Body of pancreas (tissue), 4 donors: ENCODE data around the gene ZSCAN18. TPM values are rescaled to one million over a fixed set of nuclear protein-coding genes. Genes with fewer than 3 reads are reported as not detected.
A peak's percentile ranks its signal among the peaks of the same experiment; 100 is the strongest.

ENCODE experiments used
- ATAC-seq: fragments of 150-250 bp; one replicate; pipeline ENCODE4 v1.9.1; 2016
- DNase-seq, 4 donors: peaks; one replicate each; pipeline ENCODE4 v3.0.0-alpha.2; 2019
- H3K27ac ChIP-seq, 4 donors: fragments of 200-600 bp; sonication (generic); 1 replicate in 3 of 4; 2 replicates in 1 of 4; pipeline versions ENCODE4 v1.5.1 to v1.6.1; 2016 to 2019; ENCODE audit warnings: mild to moderate bottlenecking in 1 of 4, mixed read lengths in 1 of 4, moderate library complexity in 1 of 4
- H3K27me3 ChIP-seq, 2 donors: fragments of 200-600 bp; sonication (generic); one replicate each; pipeline ENCODE4 v1.6.0; 2016; ENCODE audit warnings: mild to moderate bottlenecking in 1 of 2
- H3K36me3 ChIP-seq, 2 donors: fragments of 200-600 bp; sonication (generic); replicated peaks in 1 of 2; 2 replicates each; pipeline ENCODE4 v1.5.1; 2016; ENCODE audit warnings: low read depth in 2 of 2; ENCODE audit not compliant: insufficient read depth in 1 of 2
- H3K4me1 ChIP-seq: fragments of 200-600 bp; sonication (generic); one replicate; pipeline ENCODE4 v1.6.0; 2016
- H3K4me3 ChIP-seq, 2 donors: fragments of 200-600 bp; sonication (generic); 1 replicate in 1 of 2; 2 replicates in 1 of 2; pipeline ENCODE4 v1.5.1; 2016 to 2019
- H3K9me3 ChIP-seq, 3 donors: fragments of 200-600 bp; sonication (generic); 1 replicate in 2 of 3; 2 replicates in 1 of 3; pipeline ENCODE4 v1.5.1; 2016
- CTCF ChIP-seq, 7 experiments: fragments of 450-650 bp in 4 of 7; fragments of 200-600 bp in 3 of 7; sonication (generic) in 3 of 7; IDR thresholded peaks; one replicate each; pipeline ENCODE4 v1.5.1; 2016 to 2019; ENCODE audit warnings: antibody characterized with exemption in 7 of 7
- POLR2A ChIP-seq, 3 donors: fragments of 450-650 bp; IDR thresholded peaks; one replicate each; pipeline ENCODE4 v1.6.1; 2016; ENCODE audit warnings: antibody characterized with exemption in 3 of 3, mild to moderate bottlenecking in 2 of 3
- WGBS, 2 donors: methylation state at CpG; one replicate each; pipeline ENCODE4 v1.1.5; 2017; 5-methylcytosine and 5-hydroxymethylcytosine counted together
- intact Hi-C: fragments of 100-400 bp; cut with DNase I; formaldehyde crosslinking; loops from one replicate; pipeline ENCODE4 v1.15.1; 2023
- total RNA-seq, 2 donors: library from RNA; depleted of rRNA; stranded (reverse); fragments of >200 nt; gene quantifications; one replicate each; pipeline ENCODE4 v1.1.0, GENCODE V29; 2016

Gene ZSCAN18
- total RNA-seq, 2 donors from 2014 or later = 37.4 to 43.2 TPM

- Histone ChIP-seq H3K4me3 (peak within 1 kb of the TSS in 1 of 2 donors; percentile 43), H3K27ac (peak within 1 kb of the TSS; percentile 55 to 90 (median 85)), H3K4me1 (peaks cover 7% of the 10 kb centered on the region), H3K9me3 (peaks cover 0 to 25% (median 0%) of the 10 kb centered on the region in 3 donors), H3K36me3 (peaks cover 0 to 2% of the 10 kb centered on the region in 2 donors), H3K27me3 (no peaks in the 10 kb centered on the region)
- intact Hi-C loops = no loop called here
- ATAC-seq (peak; percentile 95), DNase-seq (peak; percentile 77 to 86 (median 83))
- TF ChIP-seq CTCF (IDR thresholded peaks at IDR 0.05) = no peak
- TF ChIP-seq POLR2A (IDR thresholded peaks at IDR 0.05) = peak in 2 of 3 donors; percentile 72 to 75
- WGBS, 2 donors = 1% methylated on average over 15 to 48 of the region's 62 CpGs
Measured at GRCh38 chr19:58059003-58059670, 38.9 kb downstream of the ZSCAN18 start, which contains the start of gene ZNF135. TSS of gene ZNF135 (plus strand) at chr19:58059282. CDS start at chr19:58060003, 721 bp downstream.

GRCh38 chr19:58058467-58058866 is 39.6 kb downstream of the ZSCAN18 start:
- Histone ChIP-seq H3K36me3 (no peaks in the 10 kb centered on the region), H3K4me1 (peaks cover 7% of the 10 kb centered on the region), H3K27me3 (no peaks in the 10 kb centered on the region), H3K27ac (peak overlapping the region; percentile 55 to 90 (median 85)), H3K4me3 (no peak overlapping the region), H3K9me3 (peaks cover 0 to 25% (median 0%) of the 10 kb centered on the region in 3 donors)
- WGBS, 2 donors = 86 to 87% methylated on average over 13 of the region's 13 CpGs
- DNase-seq = no peak
- intact Hi-C loops = no loop called here
- no peak for ATAC-seq
- TF ChIP-seq CTCF (IDR thresholded peaks at IDR 0.05) (no peak), POLR2A (IDR thresholded peaks at IDR 0.05) (no peak)

- no peak for TF ChIP-seq POLR2A (IDR thresholded peaks at IDR 0.05)
- TF ChIP-seq CTCF (IDR thresholded peaks at IDR 0.05) = no peak
- DNase-seq (no peak), ATAC-seq (no peak)
- H3K9me3 ChIP-seq = peaks cover 0 to 25% (median 0%) of the 10 kb centered on the region in 3 donors
- intact Hi-C loops = no loop called here
- 65 to 82% methylated on average over 8 of the region's 8 CpGs for WGBS, 2 donors
- no peak overlapping the region for H3K27ac ChIP-seq
- no peak overlapping the region for H3K4me3 ChIP-seq
- H3K4me1 ChIP-seq = peaks cover 7% of the 10 kb centered on the region
- H3K27me3 ChIP-seq = no peaks in the 10 kb centered on the region
- H3K36me3 ChIP-seq = no peaks in the 10 kb centered on the region
Measured at GRCh38 chr19:58056861-58057260, 41.2 kb downstream of the ZSCAN18 start.

GRCh38 chr19:58056261-58056660 is 41.8 kb downstream of the ZSCAN18 start:
- H3K4me3 ChIP-seq = no peak overlapping the region
- ATAC-seq (no peak), DNase-seq (no peak)
- intact Hi-C loops = no loop called here
- H3K4me1 ChIP-seq = peaks cover 7% of the 10 kb centered on the region
- no peaks in the 10 kb centered on the region for H3K36me3 ChIP-seq
- TF ChIP-seq CTCF (IDR thresholded peaks at IDR 0.05) = no peak
- TF ChIP-seq POLR2A (IDR thresholded peaks at IDR 0.05) = no peak
- no peak overlapping the region for H3K27ac ChIP-seq
- peaks cover 0 to 25% (median 0%) of the 10 kb centered on the region in 3 donors for H3K9me3 ChIP-seq
- WGBS, 2 donors = 76% methylated on average over 8 of the region's 8 CpGs; no CpG with 5 or more reads in 1 of the 2 donors
- no peaks in the 10 kb centered on the region for H3K27me3 ChIP-seq
